Spleen (tissue), 7 donors: ENCODE measurements around the gene PTPRN2.

ENCODE experiments used
- POLR2A ChIP-seq, 3 donors: fragments of 450-650 bp; IDR thresholded peaks; one replicate each; pipeline ENCODE4 v1.5.1; 2017; ENCODE audit warnings: antibody characterized with exemption in 3 of 3, mild to moderate bottlenecking in 1 of 3
- POLR2AphosphoS5 ChIP-seq, 3 donors: sonication (generic); formaldehyde crosslinking; IDR thresholded peaks; one replicate each; pipeline ENCODE4 v1.5.1; 2017; ENCODE audit warnings: antibody characterized with exemption in 3 of 3
- TF ChIP-seq, protein P1 (sequence below), 11 experiments: fragments of 200-600 bp in 7 of 11; fragments of 450-650 bp in 4 of 11; sonication (generic) in 4 of 11; IDR thresholded peaks in 8 of 11; conservative IDR thresholded peaks in 3 of 11; 1 replicate in 7 of 11; 2 replicates in 4 of 11; pipeline versions ENCODE4 v1.4.0 to v1.8.0; 2016 to 2021; ENCODE audit warnings: antibody characterized with exemption in 11 of 11, inconsistent platforms in 4 of 11, mild to moderate bottlenecking in 1 of 11
- donor health status: DM: no; HTN: no; CAD: no; lungs with moderate emphysema.
- donor health status: DM: no; HTN: no; CAD: no.
- donor health status: DM: no; HTN: no; CAD: no.

DNA sequence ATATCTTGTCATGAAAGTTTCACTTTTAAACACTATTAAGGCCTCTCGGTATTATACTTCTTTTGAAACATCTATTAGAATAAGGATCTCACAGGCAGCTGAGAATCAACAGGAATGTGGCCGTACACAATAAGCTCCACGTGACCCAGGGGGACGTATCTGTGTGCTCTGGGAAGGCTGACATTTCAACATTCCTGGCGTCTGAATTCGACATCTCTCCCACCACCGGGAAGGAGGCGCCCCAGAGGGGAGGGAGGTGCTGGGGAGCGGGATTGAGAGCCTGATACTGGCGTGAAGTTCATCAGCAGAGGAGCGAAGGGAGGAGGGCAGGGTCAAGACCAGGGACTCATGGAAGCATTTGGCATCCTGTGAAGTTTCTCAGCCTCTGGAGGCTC, 849.6 kb downstream of the PTPRN2 start:
- TF ChIP-seq POLR2A (IDR thresholded peaks at IDR 0.05) (no peak), POLR2AphosphoS5 (IDR thresholded peaks at IDR 0.05) (no peak)
- TF ChIP-seq, protein P1, sequence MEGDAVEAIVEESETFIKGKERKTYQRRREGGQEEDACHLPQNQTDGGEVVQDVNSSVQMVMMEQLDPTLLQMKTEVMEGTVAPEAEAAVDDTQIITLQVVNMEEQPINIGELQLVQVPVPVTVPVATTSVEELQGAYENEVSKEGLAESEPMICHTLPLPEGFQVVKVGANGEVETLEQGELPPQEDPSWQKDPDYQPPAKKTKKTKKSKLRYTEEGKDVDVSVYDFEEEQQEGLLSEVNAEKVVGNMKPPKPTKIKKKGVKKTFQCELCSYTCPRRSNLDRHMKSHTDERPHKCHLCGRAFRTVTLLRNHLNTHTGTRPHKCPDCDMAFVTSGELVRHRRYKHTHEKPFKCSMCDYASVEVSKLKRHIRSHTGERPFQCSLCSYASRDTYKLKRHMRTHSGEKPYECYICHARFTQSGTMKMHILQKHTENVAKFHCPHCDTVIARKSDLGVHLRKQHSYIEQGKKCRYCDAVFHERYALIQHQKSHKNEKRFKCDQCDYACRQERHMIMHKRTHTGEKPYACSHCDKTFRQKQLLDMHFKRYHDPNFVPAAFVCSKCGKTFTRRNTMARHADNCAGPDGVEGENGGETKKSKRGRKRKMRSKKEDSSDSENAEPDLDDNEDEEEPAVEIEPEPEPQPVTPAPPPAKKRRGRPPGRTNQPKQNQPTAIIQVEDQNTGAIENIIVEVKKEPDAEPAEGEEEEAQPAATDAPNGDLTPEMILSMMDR (IDR thresholded peaks at IDR 0.05 in 8 of 11, conservative IDR thresholded peaks at IDR 0.05 in 3 of 11) = no peak
